Panc1 (cell line): ENCODE measurements around the gene SMAD6. TPM values are rescaled to one million over a fixed set of nuclear protein-coding genes. Genes with fewer than 3 reads are reported as not detected.

Source experiments
- ATAC-seq: fragments of 200-7000 bp; cut with Tn5 transposase; 2 replicates; pipeline ENCODE4 v1.9.1; 2020; ENCODE audit warnings: mild to moderate bottlenecking, moderate library complexity
- BruUV-seq: library from RNA; stranded (reverse); fragments of 400-500 nt; replicated peaks from 2 replicates; lab custom pipeline; 2021; lab: Mats Ljungman, UMichigan
- CTCF ChIA-PET: fragments of 300-600 bp; sonication (Branson Sonifier 250); formaldehyde crosslinking; loops from one replicate; lab custom pipeline; 2022; ENCODE audit warnings: antibody characterized with exemption; lab: Charles Lee
- POLR2A ChIA-PET: fragments of 300-600 bp; sonication (Branson Sonifier 250); formaldehyde crosslinking; loops from one replicate; lab custom pipeline; 2022; ENCODE audit warnings: antibody characterized with exemption; lab: Charles Lee
- DNase-seq: peaks from one replicate; pipeline ENCODE4 v3.0.0-alpha.2; 2010; ENCODE audit warnings: low read depth, low spot score
- H3K27ac ChIP-seq: 2 replicates; pipeline ENCODE4 v1.5.1; 2011; ENCODE audit warnings: mild to moderate bottlenecking, low read length, inconsistent platforms
- H3K27me3 ChIP-seq: fragments of 200-500 bp; sonication (Bioruptor generic); 2 replicates; pipeline ENCODE4 v1.6.0; 2014; ENCODE audit warnings: low read length, inconsistent platforms; ENCODE audit not compliant: control insufficient read depth, insufficient read depth
- H3K36me3 ChIP-seq: fragments of 200-500 bp; sonication (Bioruptor generic); 2 replicates; pipeline ENCODE4 v1.5.1; 2014; ENCODE audit warnings: inconsistent platforms, mild to moderate bottlenecking, low read length, moderate library complexity; ENCODE audit not compliant: control insufficient read depth, insufficient read depth
- H3K4me1 ChIP-seq: 2 replicates; pipeline ENCODE4 v1.5.1; 2011; ENCODE audit warnings: inconsistent platforms, mild to moderate bottlenecking, low read length, moderate library complexity; ENCODE audit not compliant: control insufficient read depth, insufficient read depth
- H3K4me3 ChIP-seq, 2 experiments: 2 replicates each; pipeline ENCODE4 v1.5.1; 2011 to 2012; ENCODE audit warnings: low read depth in 2 of 2, low read length in 2 of 2, mild to moderate bottlenecking in 2 of 2, inconsistent platforms in 1 of 2, moderate library complexity in 1 of 2
- H3K9me3 ChIP-seq: fragments of 200-500 bp; sonication (Bioruptor generic); 2 replicates; pipeline ENCODE4 v1.5.1; 2014; ENCODE audit warnings: low read depth, mild to moderate bottlenecking, inconsistent platforms, low read length, moderate library complexity; ENCODE audit not compliant: control insufficient read depth, insufficient read depth
- CTCF ChIP-seq: fragments of 450-650 bp; IDR thresholded peaks from 2 replicates; pipeline ENCODE4 v1.5.1; 2017; ENCODE audit warnings: mild to moderate bottlenecking
- POLR2AphosphoS5 ChIP-seq: IDR thresholded peaks from 2 replicates; pipeline ENCODE4 v1.6.1; 2012; ENCODE audit warnings: mild to moderate bottlenecking, low read depth, low read length, moderate library complexity
- REST ChIP-seq, 2 experiments: IDR thresholded peaks; 2 replicates each; pipeline ENCODE4 v1.6.1; 2011 to 2012; ENCODE audit warnings: low read depth in 2 of 2, control low read depth in 1 of 2, low read length in 1 of 2, mild to moderate bottlenecking in 1 of 2, moderate library complexity in 1 of 2; ENCODE audit not compliant: insufficient read depth in 1 of 2
- SIN3A ChIP-seq: IDR thresholded peaks from 2 replicates; pipeline ENCODE4 v1.6.1; 2012; ENCODE audit warnings: low read depth, mild to moderate bottlenecking, low read length, moderate library complexity, borderline replicate concordance; ENCODE audit not compliant: insufficient read depth
- TCF7L2 ChIP-seq: IDR thresholded peaks from 2 replicates; pipeline ENCODE4 v1.6.1; 2011; ENCODE audit warnings: mild to moderate bottlenecking, low read depth, low read length, inconsistent platforms
- in situ Hi-C: cut with HindIII; loops from 2 replicates; pipeline ENCODE4 v1.10.0; 2016; ENCODE audit warnings: low sequenced_read_pairs, low pct_unique_long_range_greater_than_20kb
- intact Hi-C: fragments of 100-400 bp; cut with micrococcal nuclease; formaldehyde crosslinking; loops from one replicate; pipeline ENCODE4 v1.10.0; 2022; ENCODE audit not compliant: unreplicated experiment
- total RNA-seq: library from RNA; stranded (reverse); gene quantifications from one replicate; pipeline ENCODE4 v1.2.1, GENCODE V29; 2021; ENCODE audit not compliant: unreplicated experiment

Gene SMAD6
- total RNA-seq, 1 experiment from 2014 or later: 45.9 TPM

DNA sequence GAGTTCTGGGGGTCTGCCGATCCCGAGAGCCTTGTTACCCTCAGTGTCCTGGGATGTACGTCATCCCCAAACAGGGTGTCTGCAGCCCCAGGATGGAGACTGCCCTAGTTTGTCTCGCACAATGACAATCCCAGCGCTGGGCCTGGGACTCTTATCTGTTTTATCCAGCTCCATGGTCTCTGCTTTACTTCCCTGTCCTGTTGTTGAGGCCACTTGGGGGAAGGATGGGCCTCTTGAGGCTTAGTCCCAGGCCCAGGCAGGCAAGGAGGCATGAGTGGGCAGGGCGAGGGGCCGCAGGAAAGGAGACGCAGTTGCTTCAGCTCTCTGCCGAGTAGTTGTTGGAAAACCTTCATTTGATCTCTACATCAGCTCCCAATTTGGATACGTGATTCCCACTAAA is 17.4 kb downstream of the SMAD6 start:
- no TSS peak for BruUV-seq
- ChIA-PET CTCF (interaction anchor here (0.6 kb wide), 1 partner anchor 29 kb away, joined by 4 read pairs; no protein-coding TSS in a partner anchor), POLR2A (interaction anchor here (0.5 kb wide), 1 partner anchor 8 kb away, joined by 3 read pairs; no protein-coding TSS in a partner anchor)
- in situ Hi-C loops: no loop called here
- Histone ChIP-seq H3K4me3 (no peak overlapping the region), H3K36me3 (peaks cover 4% of the 10 kb centered on the region; the same call in 1 of the 2 replicates), H3K9me3 (no peaks in the 10 kb centered on the region), H3K27me3 (no peaks in the 10 kb centered on the region), H3K27ac (0 out of 2 replicates have a peak overlapping the region, but pooled peaks have one; percentile 39), H3K4me1 (peaks cover 63% of the 10 kb centered on the region)
- ATAC-seq: no peak
- intact Hi-C loops: no loop called here
- no peak for TF ChIP-seq TCF7L2
- TF ChIP-seq SIN3A: no peak
- no peak for TF ChIP-seq REST (IDR thresholded peaks at IDR 0.05; ENCODE audit: insufficient read depth in 1 of 2, low read depth in 2 of 2, low read length in 1 of 2)
- TF ChIP-seq CTCF: no peak
- DNase-seq: no peak

GRCh38 chr15:66720206-66721010 is 18.4 kb downstream of the SMAD6 start:
- in situ Hi-C loops (no loop called here), intact Hi-C loops (no loop called here)
- ChIA-PET POLR2A (no interaction called here), CTCF (interaction anchor here (0.6 to 0.8 kb wide), 3 partner anchors 15 to 1124 kb away, joined by 3 read pairs; no protein-coding TSS in a partner anchor)
- DNase-seq (no peak), ATAC-seq (peak; percentile 76)
- H3K27me3 ChIP-seq: no peaks in the 10 kb centered on the region
- H3K27ac ChIP-seq: peak overlapping the region; percentile 67
- no TSS peak for BruUV-seq
- no peak overlapping the region for H3K4me3 ChIP-seq
- H3K4me1 ChIP-seq: peaks cover 69% of the 10 kb centered on the region
- no peaks in the 10 kb centered on the region for H3K9me3 ChIP-seq
- TF ChIP-seq SIN3A: no peak
- TF ChIP-seq POLR2AphosphoS5: no peak
- TF ChIP-seq REST (IDR thresholded peaks at IDR 0.05; ENCODE audit: insufficient read depth in 1 of 2, low read depth in 2 of 2, low read length in 1 of 2): no peak
- no peak for TF ChIP-seq CTCF
- TF ChIP-seq TCF7L2: no peak
- H3K36me3 ChIP-seq: no peaks in the 10 kb centered on the region; the same call in 1 of the 2 replicates
